ENCODE data around the gene SYNM. TPM values are rescaled to one million over a fixed set of nuclear protein-coding genes. Genes with fewer than 3 reads are reported as not detected.

SYNM gene
- total RNA-seq, 1 experiment from 2014 or later, result 9.9 TPM

- CTCF ChIA-PET, result no interaction called here
- peaks cover 27% of the 10 kb centered on the region for H3K4me1 ChIP-seq (ENCODE audit: insufficient read depth, low read length)
- H3K9me3 ChIP-seq (ENCODE audit: low read length), result no peaks in the 10 kb centered on the region
- H2AFZ ChIP-seq (ENCODE audit: low read length), result no peak overlapping the region
- H3F3A ChIP-seq (ENCODE audit: low read length, unreplicated experiment), result peaks cover 8% of the 10 kb centered on the region
- no peak for DNase-seq
- H3K4me3 ChIP-seq (ENCODE audit: low read length), result no peak overlapping the region
- no peak for ATAC-seq
- peaks cover 6% of the 10 kb centered on the region; the same call in 1 of the 2 replicates for H3K36me3 ChIP-seq (ENCODE audit: low read depth, low read length)
- POLR2A ChIA-PET (ENCODE audit: unreplicated experiment), result no interaction called here
- H3K79me2 ChIP-seq (ENCODE audit: low read length), result 0 out of 2 replicates have a peak, but pooled peaks cover 3% of the 10 kb centered on the region
- no peaks in the 10 kb centered on the region for H3K9me2 ChIP-seq (replicated peaks; ENCODE audit: low read length)
- no peaks in the 10 kb centered on the region for H4K20me1 ChIP-seq (ENCODE audit: low read length)
- no peak overlapping the region for H3K27ac ChIP-seq (ENCODE audit: low read length)
- no peaks in the 10 kb centered on the region for H3K27me3 ChIP-seq (ENCODE audit: low read length)
- no peak overlapping the region for H3K9ac ChIP-seq (ENCODE audit: low read length)
- intact Hi-C loops (cut with micrococcal nuclease), result no loop called here
- TF ChIP-seq CTCF (conservative IDR thresholded peaks at IDR 0.05; ENCODE audit: low read depth, low read length), result no peak
- TF ChIP-seq EZH2phosphoT487 (IDR thresholded peaks at IDR 0.05; ENCODE audit: borderline replicate concordance, low read length), result no peak
- TF ChIP-seq EZH2 (IDR thresholded peaks at IDR 0.05; ENCODE audit: low read length, unreplicated experiment), result no peak
- no peak overlapping the region for H3K4me2 ChIP-seq (ENCODE audit: low read length)
- no TSS peak for BruUV-seq (replicated peaks)
Measured at GRCh38 chr15:99126930-99127329, 22.1 kb downstream of the SYNM start.

DNA sequence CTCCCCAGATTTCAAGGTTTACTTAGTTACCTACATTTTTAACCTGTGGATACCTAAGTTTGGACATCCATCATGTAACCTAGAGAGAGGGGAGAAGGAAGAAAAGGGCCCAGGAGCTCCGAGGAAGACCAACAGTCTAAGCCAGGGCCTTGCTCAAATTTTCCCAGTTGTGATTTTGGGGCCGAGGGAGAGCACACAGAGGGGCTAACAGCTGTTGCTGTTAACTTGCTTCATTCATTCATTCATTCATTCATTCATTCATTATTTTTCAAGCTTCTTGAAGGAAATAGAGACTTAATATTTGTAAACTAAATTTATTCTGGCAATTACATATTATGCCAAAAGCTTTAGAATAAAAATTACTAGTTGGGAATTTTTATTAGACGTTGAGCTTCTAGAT is 22.9 kb downstream of the SYNM start:
- no peak overlapping the region for H3K27ac ChIP-seq (ENCODE audit: low read length)
- H3K9me3 ChIP-seq (ENCODE audit: low read length), result no peaks in the 10 kb centered on the region
- H4K20me1 ChIP-seq (ENCODE audit: low read length), result no peaks in the 10 kb centered on the region
- H3K4me2 ChIP-seq (ENCODE audit: low read length), result no peak overlapping the region
- CTCF ChIA-PET, result no interaction called here
- peaks cover 22% of the 10 kb centered on the region for H3K4me1 ChIP-seq (ENCODE audit: insufficient read depth, low read length)
- H3K27me3 ChIP-seq (ENCODE audit: low read length), result no peaks in the 10 kb centered on the region
- no peak overlapping the region for H3K4me3 ChIP-seq (ENCODE audit: low read length)
- no peak for TF ChIP-seq EZH2 (IDR thresholded peaks at IDR 0.05; ENCODE audit: low read length, unreplicated experiment)
- TF ChIP-seq EZH2phosphoT487 (IDR thresholded peaks at IDR 0.05; ENCODE audit: borderline replicate concordance, low read length), result no peak
- no peak for TF ChIP-seq CTCF (conservative IDR thresholded peaks at IDR 0.05; ENCODE audit: low read depth, low read length)
- no peak for ATAC-seq
- H3K9me2 ChIP-seq (replicated peaks; ENCODE audit: low read length), result no peaks in the 10 kb centered on the region
- peaks cover 8% of the 10 kb centered on the region for H3F3A ChIP-seq (ENCODE audit: low read length, unreplicated experiment)
- H3K36me3 ChIP-seq (ENCODE audit: low read depth, low read length), result peaks cover 6% of the 10 kb centered on the region; the same call in 1 of the 2 replicates
- POLR2A ChIA-PET (ENCODE audit: unreplicated experiment), result no interaction called here
- intact Hi-C loops (cut with micrococcal nuclease), result no loop called here
- BruUV-seq (replicated peaks), result no TSS peak
- H3K79me2 ChIP-seq (ENCODE audit: low read length), result 0 out of 2 replicates have a peak, but pooled peaks cover 3% of the 10 kb centered on the region
- no peak overlapping the region for H3K9ac ChIP-seq (ENCODE audit: low read length)
- no peak overlapping the region for H2AFZ ChIP-seq (ENCODE audit: low read length)
- DNase-seq, result no peak

DNA sequence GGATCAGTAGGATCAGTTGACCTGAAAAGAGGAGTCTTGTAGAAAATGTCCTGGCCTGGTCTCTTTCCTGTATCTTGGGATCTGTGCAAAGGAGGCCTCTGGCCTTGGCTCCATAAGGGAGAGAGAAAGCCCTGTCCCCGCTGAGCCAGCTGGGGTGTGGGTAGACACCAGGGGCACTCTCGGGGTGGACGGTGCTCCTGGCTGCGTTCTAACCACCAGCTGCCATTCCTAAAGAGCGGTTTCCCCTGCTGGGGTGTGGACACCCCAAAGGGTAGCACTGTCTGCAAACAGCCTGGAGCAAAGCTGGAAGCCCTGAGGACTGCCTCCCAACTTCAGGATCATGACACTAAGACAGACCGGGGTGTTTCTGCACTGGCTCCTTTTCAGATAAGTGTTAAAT is 23.5 kb downstream of the SYNM start:
- Histone ChIP-seq H3K9me2 (replicated peaks; ENCODE audit: low read length) (no peaks in the 10 kb centered on the region), H3F3A (ENCODE audit: low read length, unreplicated experiment) (peaks cover 3% of the 10 kb centered on the region), H4K20me1 (ENCODE audit: low read length) (no peaks in the 10 kb centered on the region), H3K27me3 (ENCODE audit: low read length) (no peaks in the 10 kb centered on the region), H3K9ac (ENCODE audit: low read length) (no peak overlapping the region), H2AFZ (ENCODE audit: low read length) (no peak overlapping the region), H3K36me3 (ENCODE audit: low read depth, low read length) (peaks cover 6% of the 10 kb centered on the region; the same call in 1 of the 2 replicates), H3K4me3 (ENCODE audit: low read length) (no peak overlapping the region), H3K79me2 (ENCODE audit: low read length) (0 out of 2 replicates have a peak, but pooled peaks cover 3% of the 10 kb centered on the region), H3K27ac (ENCODE audit: low read length) (no peak overlapping the region), H3K9me3 (ENCODE audit: low read length) (no peaks in the 10 kb centered on the region), H3K4me2 (ENCODE audit: low read length) (no peak overlapping the region), H3K4me1 (ENCODE audit: insufficient read depth, low read length) (peaks cover 16% of the 10 kb centered on the region)
- no peak for TF ChIP-seq EZH2phosphoT487 (IDR thresholded peaks at IDR 0.05; ENCODE audit: borderline replicate concordance, low read length)
- no peak for TF ChIP-seq CTCF (conservative IDR thresholded peaks at IDR 0.05; ENCODE audit: low read depth, low read length)
- no peak for TF ChIP-seq EZH2 (IDR thresholded peaks at IDR 0.05; ENCODE audit: low read length, unreplicated experiment)
- BruUV-seq (replicated peaks), result no TSS peak
- DNase-seq (no peak), ATAC-seq (no peak)
- POLR2A ChIA-PET (ENCODE audit: unreplicated experiment), result no interaction called here
- CTCF ChIA-PET, result no interaction called here
- intact Hi-C loops (cut with micrococcal nuclease), result no loop called here
